ENCODE measurements around the gene P4HA3. TPM values are rescaled to one million over a fixed set of nuclear protein-coding genes. Genes with fewer than 3 reads are reported as not detected.

P4HA3 gene
- total RNA-seq: under 1 TPM in 3 of 4 donors, not detected in 1; 0.21 to 0.28 (median 0.22) TPM
- 1 to 10 TPM in 1 of 3 donors, under 1 TPM in 2; 0.03 to 2.2 (median 0.11) TPM for polyA plus RNA-seq
- long read RNA-seq, donor 1: 0 reads
- long read RNA-seq, donor 2, partial matches to known transcripts: 1 of 9 reads
- long read RNA-seq, donor 2, other reads (novel, unspliced or antisense): 8 of 9 reads

- H3K27ac ChIP-seq: no peak within 1 kb of the TSS
- 4 to 5% (median 4%) methylated on average over 33 to 62 of the region's 62 CpGs for WGBS, 3 donors
- no peaks in the 10 kb centered on the region for H3K36me3 ChIP-seq (ENCODE audit: insufficient read depth in 1 of 2, low read depth in 1 of 2)
- peak within 1 kb of the TSS; percentile 76 for H3K4me3 ChIP-seq
- peak; percentile 95 to 99 (median 98) for ATAC-seq
- TF ChIP-seq CTCF (IDR thresholded peaks at IDR 0.05): no peak
- peak; percentile 73 to 84 for DNase-seq
- intact Hi-C loops (cut with DNase I): loop anchor here in 1 of 2 donors (5.0 kb wide), 1 partner anchor 54 kb away; no protein-coding TSS in a partner anchor
- H3K4me1 ChIP-seq: no peaks in the 10 kb centered on the region
- H3K9me3 ChIP-seq: peaks cover 4% of the 10 kb centered on the region
- H3K27me3 ChIP-seq (ENCODE audit: insufficient read depth in 3 of 3, low read length in 2 of 3): no peaks in the 10 kb centered on the region
Measured at GRCh38 chr11:74311352-74311926, at the start of gene P4HA3. P4HA3 (minus strand) TSS chr11:74311640; CDS start chr11:74311611, 29 bp downstream.

- H3K36me3 ChIP-seq (ENCODE audit: insufficient read depth in 1 of 2, low read depth in 1 of 2): peaks cover 0 to 12% of the 10 kb centered on the region in 2 donors
- no peak for DNase-seq
- 89 to 94% (median 93%) methylated on average over 1 of the region's 1 CpG for WGBS, 3 donors
- no peak for ATAC-seq
- no peaks in the 10 kb centered on the region for H3K4me1 ChIP-seq
- H3K9me3 ChIP-seq: no peaks in the 10 kb centered on the region
- H3K27ac ChIP-seq: no peak overlapping the region
- TF ChIP-seq CTCF (IDR thresholded peaks at IDR 0.05): no peak
- intact Hi-C loops (cut with DNase I): no loop called here
- H3K27me3 ChIP-seq (ENCODE audit: insufficient read depth in 3 of 3, low read length in 2 of 3): no peaks in the 10 kb centered on the region
- no peak overlapping the region for H3K4me3 ChIP-seq
Measured at GRCh38 chr11:74357449-74357848, 46.0 kb upstream of the P4HA3 start.

- ATAC-seq (no peak), DNase-seq (no peak)
- no peaks in the 10 kb centered on the region for H3K4me1 ChIP-seq
- H3K36me3 ChIP-seq (ENCODE audit: insufficient read depth in 1 of 2, low read depth in 1 of 2): peaks cover 0 to 10% of the 10 kb centered on the region in 2 donors
- no peaks in the 10 kb centered on the region for H3K9me3 ChIP-seq
- 78 to 93% (median 90%) methylated on average over 2 of the region's 2 CpGs for WGBS, 3 donors
- TF ChIP-seq CTCF (IDR thresholded peaks at IDR 0.05): no peak
- intact Hi-C loops (cut with DNase I): no loop called here
- H3K27ac ChIP-seq: no peak overlapping the region
- H3K27me3 ChIP-seq (ENCODE audit: insufficient read depth in 3 of 3, low read length in 2 of 3): no peaks in the 10 kb centered on the region
- no peak overlapping the region for H3K4me3 ChIP-seq
Measured at GRCh38 chr11:74355626-74356025, 44.2 kb upstream of the P4HA3 start.

GRCh38 chr11:74354036-74354435 is 42.6 kb upstream of the P4HA3 start:
- no peak for TF ChIP-seq CTCF (IDR thresholded peaks at IDR 0.05)
- no peaks in the 10 kb centered on the region for H3K4me1 ChIP-seq
- no peak for DNase-seq
- no peaks in the 10 kb centered on the region for H3K27me3 ChIP-seq (ENCODE audit: insufficient read depth in 3 of 3, low read length in 2 of 3)
- no peaks in the 10 kb centered on the region for H3K9me3 ChIP-seq
- WGBS, 3 donors: 43 to 70% (median 55%) methylated on average over 3 of the region's 3 CpGs
- ATAC-seq: no peak
- H3K27ac ChIP-seq: no peak overlapping the region
- no peaks in the 10 kb centered on the region for H3K36me3 ChIP-seq (ENCODE audit: insufficient read depth in 1 of 2, low read depth in 1 of 2)
- intact Hi-C loops (cut with DNase I): no loop called here
- H3K4me3 ChIP-seq: no peak overlapping the region
